Raji (cell line): ENCODE data around the gene NBEAL2.

ENCODE experiments used
- POLR2A ChIP-seq: IDR thresholded peaks from 2 replicates; pipeline ENCODE4 v1.6.1; 2011; ENCODE audit warnings: low read depth, low read length, control low read depth; ENCODE audit not compliant: insufficient read depth

Gene NBEAL2

GRCh38 chr3:46953234-46954010, 26.0 kb upstream of the NBEAL2 start:
- no peak for TF ChIP-seq POLR2A

- TF ChIP-seq POLR2A = no peak
Observed at GRCh38 chr3:46954178-46954577, 25.3 kb upstream of the NBEAL2 start.

GRCh38 chr3:46955157-46955556, 24.3 kb upstream of the NBEAL2 start:
- no peak for TF ChIP-seq POLR2A

- no peak for TF ChIP-seq POLR2A
Observed at GRCh38 chr3:46955801-46956259, 23.6 kb upstream of the NBEAL2 start.

- no peak for TF ChIP-seq POLR2A
Observed at GRCh38 chr3:46957092-46957820, 22.2 kb upstream of the NBEAL2 start.

GRCh38 chr3:46958467-46959160, 20.9 kb upstream of the NBEAL2 start:
- no peak for TF ChIP-seq POLR2A

- no peak for TF ChIP-seq POLR2A
Observed at GRCh38 chr3:46959161-46959511, 20.3 kb upstream of the NBEAL2 start.

GRCh38 chr3:46960081-46960701, 19.3 kb upstream of the NBEAL2 start:
- no peak for TF ChIP-seq POLR2A

- TF ChIP-seq POLR2A = no peak
Observed at GRCh38 chr3:46960835-46961234, 18.6 kb upstream of the NBEAL2 start.

- no peak for TF ChIP-seq POLR2A
Observed at GRCh38 chr3:46962427-46962826, 17.0 kb upstream of the NBEAL2 start.

GRCh38 chr3:46962990-46963389, 16.5 kb upstream of the NBEAL2 start:
- TF ChIP-seq POLR2A = no peak

GRCh38 chr3:46965151-46965550, 14.3 kb upstream of the NBEAL2 start:
- no peak for TF ChIP-seq POLR2A

- TF ChIP-seq POLR2A = no peak
Observed at GRCh38 chr3:46966811-46967210, 12.7 kb upstream of the NBEAL2 start.

- no peak for TF ChIP-seq POLR2A
Observed at GRCh38 chr3:46968783-46969428, 10.6 kb upstream of the NBEAL2 start.
